Activated T-cell treated with anti-CD3 and anti-CD28 coated beads, Interleukin-2, amount 50 U/mL, for 4 hours (primary cell): ENCODE results near the gene PRIMA1. TPM values are rescaled to one million over a fixed set of nuclear protein-coding genes. Genes with fewer than 3 reads are reported as not detected.

Experiments used
- ATAC-seq, 2 donors: fragments of 200-7000 bp; cut with Tn5 transposase; one replicate each; pipeline ENCODE4 v1.10.0; 2021
- DNase-seq: peaks from one replicate; pipeline ENCODE4 v3.0.0-alpha.2; 2020
- H3K27me3 Mint-ChIP-seq: one replicate; pipeline ENCODE4 v1.8.0; 2021; ENCODE audit warnings: low read depth, mixed read lengths
- H3K36me3 Mint-ChIP-seq: one replicate; pipeline ENCODE4 v1.8.0; 2022; ENCODE audit warnings: mixed read lengths; ENCODE audit not compliant: insufficient read depth
- H3K4me1 Mint-ChIP-seq: one replicate; pipeline ENCODE4 v1.8.0; 2021; ENCODE audit warnings: low read depth, mixed read lengths
- H3K4me3 Mint-ChIP-seq: one replicate; pipeline ENCODE4 v1.8.0; 2021; ENCODE audit warnings: mild to moderate bottlenecking, moderate library complexity, mixed read lengths
- H3K9me3 Mint-ChIP-seq: one replicate; pipeline ENCODE4 v1.8.0; 2021; ENCODE audit warnings: mixed read lengths
- total RNA-seq, 3 donors: library from RNA; stranded (reverse); gene quantifications; one replicate each; pipeline ENCODE4 v1.2.1, GENCODE V29; 2021

Gene PRIMA1
- total RNA-seq, 3 donors from 2014 or later: not detected

DNA sequence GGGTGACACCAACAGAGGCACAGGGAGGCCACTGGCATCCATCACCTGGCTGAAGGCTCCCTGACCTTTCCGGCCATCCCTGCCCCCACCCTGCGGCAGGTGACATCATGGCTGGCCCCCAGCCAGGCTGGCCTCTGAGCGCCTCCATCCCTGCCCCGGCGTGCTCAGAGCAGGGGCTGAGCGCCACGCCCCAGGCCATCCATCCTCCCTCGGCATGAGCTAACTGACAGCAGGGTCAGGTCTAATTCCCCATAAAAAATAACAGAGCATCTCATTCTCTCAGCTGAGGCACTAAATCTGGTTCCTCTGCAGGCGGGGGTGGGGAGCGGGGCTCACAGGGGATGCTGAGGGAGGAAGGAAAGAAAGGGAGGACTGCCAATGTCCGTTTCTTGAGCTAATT is 50.7 kb downstream of the PRIMA1 start:
- Mint-ChIP-seq H3K9me3 (no peaks in the 10 kb centered on the region), H3K36me3 (no peaks in the 10 kb centered on the region), H3K4me3 (no peak overlapping the region), H3K27me3 (peaks cover 12% of the 10 kb centered on the region), H3K4me1 (no peaks in the 10 kb centered on the region)
- no peak for DNase-seq
- no peak for ATAC-seq

DNA sequence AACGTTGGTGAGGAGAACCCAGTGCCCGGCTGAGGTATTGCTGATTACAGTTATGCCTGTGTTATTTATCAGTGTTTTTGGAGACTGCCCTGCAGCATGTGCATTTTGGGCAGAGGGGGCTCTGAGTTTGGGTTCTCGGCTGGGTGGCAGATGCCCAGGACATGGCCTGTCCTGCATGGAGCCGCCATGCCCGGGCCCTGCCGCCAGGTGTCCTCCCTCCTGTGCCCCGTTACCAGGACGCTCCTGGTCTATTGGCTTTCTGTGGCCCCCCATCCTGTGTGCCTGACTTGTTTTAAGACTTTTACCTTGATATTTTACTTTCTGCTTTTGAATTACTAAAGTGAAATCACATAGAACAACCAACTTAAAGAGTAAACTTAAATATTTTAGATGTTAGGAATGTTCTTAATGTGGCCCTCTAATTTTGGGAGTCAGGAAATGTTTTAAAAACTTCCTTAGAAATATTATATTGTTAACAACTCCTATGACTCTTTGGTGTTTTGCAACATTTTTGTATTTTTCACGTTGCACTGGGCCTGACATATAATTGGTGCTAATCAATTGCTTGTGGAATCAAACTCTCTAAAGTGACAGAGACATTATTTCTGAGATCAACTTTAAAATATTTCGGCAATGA is 51.8 kb downstream of the PRIMA1 start:
- DNase-seq (no peak), ATAC-seq (no peak)
- H3K4me1 Mint-ChIP-seq: no peaks in the 10 kb centered on the region
- H3K9me3 Mint-ChIP-seq: no peaks in the 10 kb centered on the region
- peaks cover 12% of the 10 kb centered on the region for H3K27me3 Mint-ChIP-seq
- no peaks in the 10 kb centered on the region for H3K36me3 Mint-ChIP-seq
- H3K4me3 Mint-ChIP-seq: no peak overlapping the region

DNA sequence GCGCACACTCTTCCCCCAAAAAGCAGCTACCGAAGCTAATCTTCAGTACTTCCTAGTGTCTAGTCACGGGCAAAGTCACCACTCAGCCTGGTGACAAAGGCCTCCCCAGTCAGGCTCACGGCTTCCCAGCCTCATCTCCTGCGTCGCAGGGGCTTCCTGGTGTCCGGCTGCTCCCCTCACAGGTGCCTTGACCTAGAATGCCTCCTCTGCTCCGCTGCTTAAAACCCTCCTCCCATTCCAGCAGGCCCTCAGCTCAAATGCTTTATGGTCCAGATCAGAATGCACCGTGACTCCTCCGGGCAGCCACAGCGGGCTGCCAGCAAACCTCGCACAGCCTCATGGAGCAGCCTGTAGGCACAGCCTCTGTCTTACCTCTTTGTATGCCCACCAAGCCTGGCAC is 53.1 kb downstream of the PRIMA1 start:
- Mint-ChIP-seq H3K4me1 (no peaks in the 10 kb centered on the region), H3K36me3 (no peaks in the 10 kb centered on the region), H3K9me3 (no peaks in the 10 kb centered on the region), H3K27me3 (peaks cover 12% of the 10 kb centered on the region), H3K4me3 (no peak overlapping the region)
- ATAC-seq (no peak), DNase-seq (no peak)

DNA sequence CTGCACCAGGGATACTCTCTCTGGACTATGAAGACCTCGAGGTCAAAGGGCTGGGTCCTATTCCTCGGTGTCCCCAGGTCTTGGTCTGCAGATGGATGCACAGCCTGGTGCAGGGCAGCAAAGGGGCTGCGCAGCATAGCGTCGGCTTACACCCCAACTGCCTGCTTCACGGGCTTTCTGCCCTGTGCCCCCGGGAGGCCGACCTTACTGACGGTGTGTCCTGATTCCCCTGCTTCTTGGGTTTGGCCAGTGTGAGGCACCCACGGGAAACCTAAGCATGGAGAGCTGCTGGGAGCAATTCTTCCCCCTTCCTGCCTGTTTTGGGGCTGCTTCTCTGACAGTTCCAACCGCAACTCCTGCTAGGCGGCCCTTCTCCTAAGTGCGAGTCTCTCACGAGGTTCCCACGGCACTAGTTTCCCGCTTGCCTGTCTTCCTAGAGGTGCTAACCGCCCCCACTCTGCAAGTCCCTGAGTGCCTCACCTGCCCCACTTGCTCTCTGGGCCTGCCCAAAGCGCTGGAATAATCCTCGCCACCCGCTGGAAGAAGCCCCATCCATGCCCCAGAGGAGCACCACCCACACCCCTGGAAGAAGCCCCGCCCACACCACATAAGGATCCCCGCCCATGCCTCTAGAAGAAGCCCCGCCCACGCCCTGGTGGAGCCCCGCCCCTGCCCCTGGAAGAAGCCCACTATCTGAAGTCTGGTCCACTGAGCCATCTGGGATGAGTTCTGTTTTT is 54.0 kb downstream of the PRIMA1 start:
- H3K27me3 Mint-ChIP-seq: peaks cover 10% of the 10 kb centered on the region
- no peak overlapping the region for H3K4me3 Mint-ChIP-seq
- DNase-seq: no peak
- no peak for ATAC-seq
- no peaks in the 10 kb centered on the region for H3K36me3 Mint-ChIP-seq
- H3K9me3 Mint-ChIP-seq: no peaks in the 10 kb centered on the region
- H3K4me1 Mint-ChIP-seq: no peaks in the 10 kb centered on the region

DNA sequence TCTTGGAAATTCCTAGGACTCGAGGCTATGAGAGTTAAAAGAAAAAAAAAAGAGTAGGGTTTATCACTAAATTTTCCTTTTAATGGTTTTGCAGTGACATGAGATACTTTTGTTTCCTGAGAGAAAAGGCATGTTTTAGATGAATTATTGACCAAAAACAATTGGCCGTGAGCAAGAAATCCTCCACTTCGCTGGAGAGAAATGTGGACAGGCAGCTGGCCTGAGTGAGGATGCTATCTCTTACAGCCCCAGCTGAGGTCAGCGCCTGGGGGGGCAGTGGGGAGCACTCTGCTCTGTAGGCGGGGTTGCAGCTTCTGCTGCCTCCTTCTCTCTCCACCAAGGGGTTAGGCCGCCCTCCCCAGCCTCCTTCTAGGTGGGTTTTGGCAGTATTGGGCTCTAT is 54.7 kb downstream of the PRIMA1 start:
- H3K27me3 Mint-ChIP-seq: peaks cover 9% of the 10 kb centered on the region
- ATAC-seq: no peak
- no peak for DNase-seq
- no peaks in the 10 kb centered on the region for H3K36me3 Mint-ChIP-seq
- H3K9me3 Mint-ChIP-seq: no peaks in the 10 kb centered on the region
- no peaks in the 10 kb centered on the region for H3K4me1 Mint-ChIP-seq
- H3K4me3 Mint-ChIP-seq: no peak overlapping the region

DNA sequence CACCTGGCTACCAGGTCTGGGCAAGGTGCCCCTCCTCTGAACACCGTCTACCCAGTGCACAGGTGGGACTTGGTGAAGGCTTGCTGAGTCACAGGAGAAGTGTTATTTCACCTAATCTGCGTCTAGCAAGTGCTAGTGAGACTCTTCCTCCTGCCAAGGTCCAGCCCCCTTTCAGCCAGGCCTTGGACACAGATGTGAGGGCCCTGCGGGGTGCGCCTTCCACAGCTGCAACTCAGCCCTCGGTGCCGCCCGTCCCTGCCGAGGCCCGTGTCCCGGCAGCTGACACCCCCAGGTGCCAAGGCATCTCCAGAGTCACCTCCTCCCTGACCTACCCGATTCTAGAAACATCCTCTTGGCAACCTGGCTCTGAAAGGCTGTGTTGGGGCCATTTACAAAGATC is 55.1 kb downstream of the PRIMA1 start:
- DNase-seq (no peak), ATAC-seq (no peak)
- no peaks in the 10 kb centered on the region for H3K36me3 Mint-ChIP-seq
- H3K4me1 Mint-ChIP-seq: no peaks in the 10 kb centered on the region
- H3K4me3 Mint-ChIP-seq: no peak overlapping the region
- no peaks in the 10 kb centered on the region for H3K9me3 Mint-ChIP-seq
- H3K27me3 Mint-ChIP-seq: peaks cover 10% of the 10 kb centered on the region

DNA sequence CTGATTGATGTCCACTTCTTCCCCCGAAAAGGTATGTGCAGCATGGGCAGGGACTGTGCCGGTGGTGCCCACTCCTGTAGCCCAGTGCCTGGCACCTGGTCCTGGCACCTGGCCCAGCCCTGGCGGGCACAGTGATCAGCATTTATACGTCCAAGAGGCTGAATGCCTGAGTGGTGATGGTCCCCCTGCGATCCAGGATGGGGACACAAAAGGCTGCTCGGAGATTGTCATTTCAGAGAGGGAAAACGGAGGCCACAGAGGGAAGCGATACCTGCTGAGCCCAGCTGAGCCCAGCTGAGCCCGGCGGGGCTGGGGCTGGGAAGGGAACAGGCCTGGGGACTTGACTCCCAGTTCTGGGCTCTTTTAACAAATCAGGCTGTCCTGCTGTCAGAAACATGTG is 55.8 kb downstream of the PRIMA1 start:
- Mint-ChIP-seq H3K9me3 (no peaks in the 10 kb centered on the region), H3K36me3 (no peaks in the 10 kb centered on the region), H3K4me3 (no peak overlapping the region), H3K4me1 (no peaks in the 10 kb centered on the region), H3K27me3 (peaks cover 7% of the 10 kb centered on the region)
- ATAC-seq (no peak), DNase-seq (no peak)

DNA sequence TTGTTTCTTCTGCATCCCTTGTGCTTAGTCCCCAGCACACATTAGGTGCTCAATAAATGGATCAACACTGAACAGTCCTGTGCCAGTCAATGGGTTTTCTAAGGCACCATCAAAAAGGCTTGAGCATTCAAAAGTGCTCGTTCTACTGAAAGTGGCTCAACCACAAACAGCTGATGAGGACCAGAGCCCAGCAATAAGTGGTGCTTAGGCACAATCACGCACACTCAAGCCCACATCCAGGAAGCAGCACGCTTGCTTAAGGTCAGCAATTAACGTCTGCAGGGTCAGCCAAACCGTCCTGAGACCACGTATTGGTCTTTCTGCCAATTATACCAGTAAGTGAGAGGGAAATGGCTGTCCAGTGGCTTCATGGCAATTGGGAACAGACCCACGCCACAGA is 56.5 kb downstream of the PRIMA1 start:
- Mint-ChIP-seq H3K4me1 (no peaks in the 10 kb centered on the region), H3K4me3 (no peak overlapping the region), H3K27me3 (peaks cover 4% of the 10 kb centered on the region), H3K36me3 (no peaks in the 10 kb centered on the region), H3K9me3 (no peaks in the 10 kb centered on the region)
- no peak for DNase-seq
- ATAC-seq: no peak

DNA sequence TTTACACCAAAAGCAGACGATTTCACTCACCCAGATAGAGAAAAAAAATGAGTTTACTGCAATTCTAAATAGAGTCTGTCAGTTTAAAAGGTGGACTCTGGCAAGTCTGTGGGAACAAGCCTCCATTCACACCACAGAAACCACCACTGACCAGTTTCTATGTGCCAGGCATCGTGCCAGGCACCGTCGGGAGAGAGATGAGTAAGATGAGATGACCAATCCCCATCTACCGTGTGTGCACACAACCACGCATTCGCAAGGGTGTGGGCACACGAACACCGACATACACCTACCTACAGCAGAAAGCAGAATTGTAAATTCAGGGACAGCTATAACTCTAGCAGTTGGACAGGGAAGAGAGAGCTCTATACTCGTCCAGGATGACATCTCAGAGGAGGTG is 58.3 kb downstream of the PRIMA1 start:
- Mint-ChIP-seq H3K36me3 (no peaks in the 10 kb centered on the region), H3K4me3 (no peak overlapping the region), H3K9me3 (no peaks in the 10 kb centered on the region), H3K4me1 (no peaks in the 10 kb centered on the region), H3K27me3 (peaks cover 4% of the 10 kb centered on the region)
- ATAC-seq: no peak
- no peak for DNase-seq

DNA sequence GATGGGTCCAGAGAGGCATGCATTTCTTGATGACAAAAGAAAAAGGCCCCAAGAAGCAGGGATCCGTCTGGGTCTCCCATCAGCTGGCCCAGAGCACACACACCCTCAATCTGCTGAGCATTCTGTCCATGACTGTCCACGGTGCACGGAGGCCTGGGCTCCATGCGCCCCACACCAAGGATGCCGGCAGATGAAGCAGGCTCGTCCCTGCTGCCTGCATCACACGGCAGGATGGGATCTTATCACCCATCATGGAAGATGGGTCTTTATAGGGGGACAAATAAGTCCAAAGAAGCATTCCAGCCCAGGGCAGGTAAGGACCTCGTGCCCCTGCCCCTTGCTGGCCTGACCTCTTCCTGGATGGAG is 59.7 kb downstream of the PRIMA1 start:
- Mint-ChIP-seq H3K4me1 (no peaks in the 10 kb centered on the region), H3K36me3 (no peaks in the 10 kb centered on the region), H3K27me3 (peaks cover 4% of the 10 kb centered on the region), H3K9me3 (no peaks in the 10 kb centered on the region), H3K4me3 (no peak overlapping the region)
- DNase-seq (no peak), ATAC-seq (no peak)

DNA sequence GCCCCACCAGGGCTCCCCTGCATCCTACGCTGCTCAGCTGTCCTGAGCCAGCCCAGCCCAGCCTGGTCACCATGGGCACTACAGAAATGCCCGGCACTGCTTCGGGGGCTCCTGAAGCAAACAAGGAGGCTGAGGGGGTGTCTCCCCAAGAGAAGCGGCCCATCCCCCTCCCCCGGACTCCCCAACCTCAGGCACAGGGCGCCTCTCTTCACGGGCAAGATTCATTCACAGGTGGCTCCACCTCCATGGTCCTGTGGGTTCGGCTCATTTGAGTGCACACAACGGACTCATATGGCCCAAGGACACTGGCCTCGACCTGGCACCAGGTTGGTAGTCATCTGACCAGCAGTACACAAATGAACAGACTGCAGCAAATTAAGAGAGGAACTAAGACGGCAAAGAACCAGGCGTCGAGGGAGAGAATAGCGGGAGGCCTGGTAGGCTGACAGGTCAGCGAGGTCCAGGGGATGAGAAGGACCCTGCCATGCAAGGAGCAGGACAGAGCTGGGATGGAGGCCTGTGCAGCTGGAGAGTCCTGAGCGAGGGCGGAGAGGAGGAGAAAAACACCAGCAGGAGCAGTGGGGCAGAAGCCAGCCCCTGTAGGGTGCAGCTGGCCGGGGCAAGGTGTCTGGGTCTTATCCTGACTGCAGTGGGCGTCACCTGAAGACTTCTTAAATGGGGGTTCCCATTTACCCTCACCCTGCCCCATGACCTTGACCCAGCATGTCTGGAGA is 60.2 kb downstream of the PRIMA1 start:
- Mint-ChIP-seq H3K4me1 (no peaks in the 10 kb centered on the region), H3K4me3 (no peak overlapping the region), H3K9me3 (no peaks in the 10 kb centered on the region), H3K27me3 (peaks cover 4% of the 10 kb centered on the region), H3K36me3 (no peaks in the 10 kb centered on the region)
- no peak for DNase-seq
- ATAC-seq: no peak

DNA sequence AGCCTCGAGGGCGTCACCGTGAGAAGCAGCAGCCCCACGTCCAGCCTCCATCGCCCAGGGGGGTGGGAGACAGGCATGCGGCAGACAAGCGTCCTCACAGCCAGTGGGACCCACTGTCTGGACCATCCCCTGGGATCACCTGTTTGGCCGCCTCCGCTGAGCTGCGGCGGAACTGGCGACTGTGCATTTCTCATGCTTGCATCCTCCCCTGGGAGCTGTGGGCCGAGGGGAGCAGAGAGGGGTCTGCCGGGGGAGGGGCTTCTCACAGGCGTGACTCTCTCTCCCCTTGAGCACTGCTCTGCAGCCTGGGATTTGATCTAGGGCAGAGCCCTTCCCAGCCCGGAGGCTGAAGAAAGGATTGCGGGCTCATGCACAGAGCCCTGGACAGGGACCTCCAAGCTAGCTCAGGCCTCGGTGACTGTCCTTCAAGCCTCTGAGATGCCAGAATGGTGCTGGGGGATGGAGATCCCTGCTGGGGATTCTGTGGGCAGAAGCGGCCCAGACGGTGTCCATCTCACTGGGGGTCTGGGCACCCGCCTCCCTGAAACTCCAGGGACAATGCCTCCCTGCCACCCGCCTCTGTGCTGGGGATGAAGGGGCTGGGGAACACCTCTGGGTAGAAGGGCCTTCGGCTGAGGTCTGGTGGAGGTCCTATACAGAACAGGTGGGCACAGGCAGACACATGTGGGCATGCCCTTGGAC is 61.1 kb downstream of the PRIMA1 start:
- Mint-ChIP-seq H3K27me3 (peaks cover 4% of the 10 kb centered on the region), H3K36me3 (no peaks in the 10 kb centered on the region), H3K4me3 (no peak overlapping the region), H3K9me3 (no peaks in the 10 kb centered on the region), H3K4me1 (no peaks in the 10 kb centered on the region)
- DNase-seq: no peak
- no peak for ATAC-seq

DNA sequence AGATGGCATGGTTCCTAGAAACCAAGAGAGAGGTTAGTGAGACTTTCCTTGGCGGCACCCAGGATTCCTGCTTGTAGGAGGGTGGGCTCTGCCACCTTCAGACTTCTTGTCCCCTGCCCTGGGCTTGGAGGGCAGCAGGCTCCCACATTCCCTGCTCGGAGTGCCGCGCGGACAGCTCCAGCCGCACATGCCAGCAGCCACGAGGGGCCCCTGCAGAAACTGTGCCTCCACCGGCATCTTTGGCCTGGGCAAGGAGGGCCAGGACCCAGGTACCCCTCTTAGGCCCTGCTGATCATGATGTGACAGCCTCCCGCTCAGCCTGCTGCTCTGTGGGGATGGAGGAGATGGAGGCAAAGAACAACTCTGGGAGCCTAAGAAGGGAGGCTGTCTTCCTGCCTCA is 62.3 kb downstream of the PRIMA1 start:
- H3K4me1 Mint-ChIP-seq: no peaks in the 10 kb centered on the region
- H3K4me3 Mint-ChIP-seq: no peak overlapping the region
- no peak for ATAC-seq
- H3K27me3 Mint-ChIP-seq: peaks cover 4% of the 10 kb centered on the region
- no peaks in the 10 kb centered on the region for H3K9me3 Mint-ChIP-seq
- H3K36me3 Mint-ChIP-seq: no peaks in the 10 kb centered on the region
- DNase-seq: no peak

DNA sequence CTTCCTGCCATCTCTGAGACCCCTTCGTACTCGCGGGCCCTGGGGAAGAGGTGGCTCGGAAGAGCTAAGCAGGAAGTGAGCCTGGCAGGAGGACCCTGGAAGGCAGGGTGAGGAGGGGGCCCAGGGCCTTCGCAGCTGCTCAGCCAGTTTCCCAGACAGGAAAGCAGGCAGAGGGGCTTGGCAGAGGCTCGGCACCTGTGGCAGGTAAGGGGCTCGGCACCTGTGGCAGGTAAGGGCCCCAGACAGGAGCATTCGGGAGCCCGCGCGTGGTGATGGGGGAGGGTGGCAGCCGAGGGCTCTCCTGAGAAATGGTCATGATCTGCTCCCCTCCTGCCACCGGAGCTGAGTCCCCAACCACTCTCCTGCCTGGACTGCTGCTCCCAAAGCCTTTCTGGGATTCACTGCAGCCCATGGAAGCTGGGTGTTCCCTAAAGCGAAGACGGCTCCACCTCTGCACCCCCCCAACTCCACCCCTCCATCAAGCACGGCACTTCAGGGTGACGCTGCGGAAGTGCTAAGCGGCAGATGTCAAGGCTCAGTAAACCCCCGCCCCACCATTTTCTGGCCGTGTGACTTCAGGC is 63.2 kb downstream of the PRIMA1 start:
- peaks cover 4% of the 10 kb centered on the region for H3K27me3 Mint-ChIP-seq
- no peaks in the 10 kb centered on the region for H3K4me1 Mint-ChIP-seq
- no peaks in the 10 kb centered on the region for H3K36me3 Mint-ChIP-seq
- DNase-seq: no peak
- ATAC-seq: no peak
- H3K4me3 Mint-ChIP-seq: no peak overlapping the region
- H3K9me3 Mint-ChIP-seq: no peaks in the 10 kb centered on the region
